Measurements from ENCODE around the gene PHYKPL.
"Not testable (repeated sequence)": the region's sequence is repeated elsewhere in the genome, so short reads cannot be mapped to it uniquely, and the experiment has no call there.

PHYKPL gene

GRCh38 chr5:178206166-178207101, 26.2 kb downstream of the PHYKPL start:
- DNase-seq = no peak

- no peak for DNase-seq
Observed at GRCh38 chr5:178205749-178206047, 26.9 kb downstream of the PHYKPL start.

DNA sequence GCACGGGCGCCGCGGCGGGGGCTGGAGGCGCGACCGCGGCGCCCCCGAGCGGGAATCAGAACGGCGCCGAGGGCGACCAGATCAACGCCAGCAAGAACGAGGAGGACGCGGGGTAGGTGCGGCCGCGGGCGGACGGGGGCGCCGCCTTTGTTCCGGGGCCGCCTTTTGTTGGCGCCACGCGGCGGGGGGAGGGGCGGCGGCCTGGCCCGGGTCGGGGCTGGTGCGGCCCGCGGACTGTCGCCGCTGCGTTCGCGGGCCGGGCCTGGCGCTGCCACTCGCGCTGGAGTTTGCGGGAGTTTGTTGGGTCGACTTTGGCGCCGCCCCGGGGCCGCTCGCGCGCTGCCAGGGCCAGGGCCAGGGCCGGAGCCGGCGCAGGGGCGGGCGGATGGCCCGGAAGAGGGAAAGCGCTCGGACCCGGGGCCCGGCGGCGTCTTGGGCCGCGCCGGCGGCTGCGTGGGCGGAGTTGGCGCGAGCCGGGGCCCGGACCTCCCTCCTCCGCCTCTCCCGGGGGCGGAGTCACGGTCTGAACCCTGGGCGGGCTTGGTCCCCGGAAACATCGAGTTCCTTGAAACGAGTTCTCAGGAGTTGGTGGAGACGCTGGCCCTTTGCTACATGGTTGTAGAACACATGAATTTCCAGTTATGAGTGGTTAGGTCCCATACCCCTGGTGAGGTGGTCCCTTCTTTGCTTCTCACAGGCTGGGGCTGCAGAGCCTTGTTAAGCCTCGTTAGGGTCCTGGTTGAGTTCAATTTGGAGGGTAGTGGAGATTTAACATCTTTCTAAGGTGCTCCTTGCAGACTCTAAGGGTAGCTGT, 27.5 kb downstream of the PHYKPL start:
- peak; percentile 85 for DNase-seq

GRCh38 chr5:178204182-178204934, 28.2 kb downstream of the PHYKPL start, which contains the start of gene HNRNPAB:
HNRNPAB (plus strand) TSS chr5:178204533; CDS start chr5:178204838, 305 bp downstream.
- DNase-seq = peak; percentile 95

- no peak for DNase-seq
Observed at GRCh38 chr5:178203670-178204181, 28.9 kb downstream of the PHYKPL start.

- DNase-seq = no peak
Observed at GRCh38 chr5:178202541-178202940, 30.1 kb downstream of the PHYKPL start.

DNA sequence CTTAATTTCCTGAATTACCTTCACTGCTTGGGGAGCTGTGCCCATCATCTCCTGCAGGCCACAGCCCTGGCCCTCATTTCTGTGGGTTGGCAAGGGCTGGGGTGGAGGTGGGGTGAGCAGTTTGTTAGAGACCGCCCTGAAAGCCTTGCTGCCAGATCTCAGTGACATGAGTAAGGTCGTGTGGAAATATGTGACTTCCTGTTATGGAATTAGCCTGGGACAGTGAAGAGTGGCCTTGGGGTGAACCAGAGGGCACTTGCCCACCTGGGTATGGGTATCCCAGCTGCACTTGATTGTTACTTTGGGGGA, 30.7 kb downstream of the PHYKPL start:
- DNase-seq = no peak

DNA sequence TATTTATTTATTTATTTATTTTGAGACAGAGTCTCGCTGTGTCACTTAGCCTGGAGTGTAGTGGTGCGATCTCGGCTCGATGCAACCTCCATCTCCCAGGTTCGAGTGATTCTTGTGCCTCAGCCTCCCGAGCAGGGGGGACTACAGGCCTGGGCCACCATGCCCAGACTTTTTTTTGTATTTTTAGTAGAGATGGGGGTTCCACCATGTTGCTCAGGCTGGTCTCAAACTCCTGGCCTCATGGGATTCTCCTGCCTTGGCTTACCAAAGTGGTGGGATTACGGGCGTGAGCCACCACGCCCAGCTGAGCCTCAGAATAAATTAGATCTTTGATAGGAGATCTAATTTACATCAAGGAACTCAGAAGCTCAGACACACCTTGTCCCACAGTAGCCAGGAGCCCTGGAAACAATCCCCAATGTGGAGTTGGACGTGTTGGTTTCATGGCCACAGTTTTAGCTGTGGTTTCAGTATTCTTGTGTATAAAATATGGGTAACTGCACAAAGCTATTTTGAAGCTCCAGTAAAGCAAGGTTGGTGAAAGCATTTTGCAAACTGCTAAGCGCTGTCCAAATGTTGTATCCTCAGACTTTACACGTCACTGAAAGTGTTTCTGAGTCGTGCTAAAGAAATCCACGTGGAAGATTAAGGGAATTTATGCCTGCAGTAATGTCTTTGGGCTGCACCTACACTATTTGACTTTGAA, 31.2 kb downstream of the PHYKPL start:
- DNase-seq = no peak

GRCh38 chr5:178199581-178200434, 32.8 kb downstream of the PHYKPL start:
- no peak for DNase-seq

GRCh38 chr5:178198706-178199105, 33.9 kb downstream of the PHYKPL start:
- DNase-seq = no peak

DNA sequence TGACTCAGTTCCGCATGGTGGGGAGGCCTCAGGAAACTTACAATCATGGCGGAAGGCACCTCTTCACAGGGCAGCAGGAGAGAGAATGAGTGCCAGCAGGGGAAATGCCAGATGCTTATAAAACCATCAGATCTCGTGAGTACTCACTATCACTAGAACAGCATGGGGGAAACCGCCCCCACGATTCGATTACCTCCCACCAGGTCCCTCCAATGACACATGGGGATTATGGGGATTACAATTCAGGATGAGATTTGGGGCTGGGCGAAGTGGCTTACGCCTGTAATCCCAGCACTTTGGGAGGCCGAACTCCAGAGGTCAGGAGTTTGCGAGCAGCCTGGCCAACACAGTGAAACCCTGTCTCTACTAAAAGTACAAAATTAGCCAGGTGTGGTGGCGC, 34.5 kb downstream of the PHYKPL start:
- not testable (repeated sequence) for DNase-seq

DNA sequence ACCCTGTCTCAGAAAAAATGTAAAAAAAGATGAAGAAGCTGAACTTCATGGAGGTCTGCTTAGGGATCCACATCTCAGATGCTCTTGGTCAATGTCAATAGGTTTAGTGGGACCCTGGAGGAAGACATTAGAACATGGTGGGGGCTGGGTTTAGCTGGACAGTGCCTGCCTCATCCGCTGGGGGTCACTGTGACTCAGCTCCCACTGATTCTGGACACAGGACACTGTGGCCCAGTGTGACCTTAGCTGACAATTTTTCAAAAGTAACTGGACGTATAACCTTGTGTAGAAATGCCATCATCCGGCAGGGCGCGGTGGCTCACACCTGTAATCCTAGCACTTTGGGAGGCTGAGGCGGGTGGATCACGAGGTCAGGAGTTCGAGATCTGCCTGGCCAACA, 35.6 kb downstream of the PHYKPL start:
- DNase-seq = no peak

DNA sequence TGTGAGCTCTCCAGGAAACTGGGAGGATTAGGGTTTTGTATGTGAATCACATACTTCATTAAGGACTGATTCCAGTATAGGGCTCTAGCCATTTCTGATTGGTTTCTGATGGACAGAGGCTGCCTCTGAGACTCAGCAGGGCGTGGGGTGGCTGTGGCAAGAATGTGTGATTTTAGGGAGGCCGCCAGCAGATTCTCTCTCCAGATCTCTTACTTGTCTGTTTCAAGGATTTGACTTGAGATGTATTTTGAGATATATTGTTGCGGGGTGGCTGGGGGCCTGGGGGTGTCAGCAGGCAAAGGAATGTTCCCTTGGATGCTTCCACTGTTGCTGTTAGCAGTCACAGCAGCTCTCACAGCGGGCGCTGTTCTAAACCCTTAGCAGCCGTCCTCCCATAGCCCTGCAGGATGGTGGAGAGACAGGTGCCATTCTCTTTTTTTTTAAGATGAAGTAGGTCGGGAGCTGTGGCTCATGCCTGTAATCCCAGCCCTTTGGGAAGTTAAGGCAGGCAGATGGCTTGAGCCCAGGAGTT, 36.3 kb downstream of the PHYKPL start:
- no peak for DNase-seq

- no peak for DNase-seq
Observed at GRCh38 chr5:178194026-178194425, 38.6 kb downstream of the PHYKPL start.

DNA sequence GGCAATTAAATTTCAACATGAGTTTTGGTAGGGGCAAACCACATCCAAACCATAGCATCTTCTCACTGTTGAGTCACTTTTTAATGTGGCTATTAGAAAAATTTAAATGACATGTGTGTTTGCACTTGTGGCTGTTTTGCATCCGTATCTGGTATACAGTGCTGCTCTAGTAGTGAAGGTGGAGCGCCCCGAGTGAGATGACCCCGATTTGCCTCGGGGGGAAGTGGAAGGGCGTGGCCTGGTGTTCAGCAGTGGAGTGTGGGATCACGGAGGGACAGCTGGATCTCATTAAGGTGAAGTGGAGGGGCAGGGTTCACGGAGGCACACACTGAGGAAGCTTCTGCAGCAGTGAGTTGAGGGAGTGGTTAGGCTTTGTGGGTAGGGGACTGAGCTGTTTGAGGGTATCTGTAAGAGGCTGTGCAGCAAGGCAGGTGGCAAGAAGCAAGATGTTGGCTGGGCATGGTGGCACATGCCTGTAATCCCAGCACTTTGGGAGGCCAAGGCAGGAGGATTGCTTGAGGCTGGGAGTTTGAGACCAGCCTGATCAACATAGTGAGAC, 39.3 kb downstream of the PHYKPL start:
- no peak for DNase-seq

- DNase-seq = no peak
Observed at GRCh38 chr5:178192787-178193186, 39.8 kb downstream of the PHYKPL start.

- no peak for DNase-seq
Observed at GRCh38 chr5:178192244-178192643, 40.4 kb downstream of the PHYKPL start.

DNA sequence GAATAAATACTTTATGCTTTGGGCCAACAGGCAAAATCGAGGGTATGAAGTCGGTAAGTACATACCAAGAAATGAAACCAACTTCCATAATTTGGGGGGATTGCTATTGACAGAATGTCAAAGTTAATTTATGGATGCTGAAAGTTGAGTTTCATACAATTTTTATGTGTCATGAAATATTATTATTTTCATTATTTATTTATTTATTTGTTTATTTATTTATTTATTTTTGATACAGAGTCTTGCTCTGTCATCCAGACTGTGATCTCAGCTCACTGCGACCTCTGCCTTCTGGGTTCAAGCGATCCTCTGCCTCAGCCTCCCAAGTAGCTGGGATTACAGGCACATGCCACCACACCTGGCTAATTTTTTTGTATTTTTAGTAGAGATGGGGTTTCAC, 40.9 kb downstream of the PHYKPL start:
- no peak for DNase-seq

- DNase-seq = no peak
Observed at GRCh38 chr5:178189433-178189832, 43.2 kb downstream of the PHYKPL start.

GRCh38 chr5:178187014-178187413, 45.6 kb downstream of the PHYKPL start, which contains the start of gene GMCL2:
GMCL2 (minus strand) TSS chr5:178187371; CDS start chr5:178187299, 72 bp downstream.
- DNase-seq = no peak

- no peak for DNase-seq
Observed at GRCh38 chr5:178186427-178186826, 46.2 kb downstream of the PHYKPL start.

All from CD4-positive, alpha-beta T cell treated with Interleukin-6 for 4 hours (primary cell).